Measurements from ENCODE around the gene HNRNPC.
"Not testable (repeated sequence)": the region's sequence is repeated elsewhere in the genome, so short reads cannot be mapped to it uniquely, and the experiment has no call there.

The HNRNPC gene

GRCh38 chr14:21298358-21298757, 29.1 kb upstream of the HNRNPC start:
- H3K36me3 ChIP-seq (ENCODE audit: insufficient read depth, low read length), result no peaks in the 10 kb centered on the region

GRCh38 chr14:21294026-21294425, 24.8 kb upstream of the HNRNPC start:
- H3K36me3 ChIP-seq (ENCODE audit: insufficient read depth, low read length); H3K4me1 ChIP-seq (ENCODE audit: insufficient read depth, low read length, poor library complexity, severe bottlenecking); H3K4me3 ChIP-seq (ENCODE audit: low read length, poor library complexity, severe bottlenecking); H2AFZ ChIP-seq (ENCODE audit: low read length); H3K9ac ChIP-seq (ENCODE audit: low read depth, low read length, poor library complexity, severe bottlenecking); H3F3A ChIP-seq (ENCODE audit: low read depth); H3K79me2 ChIP-seq (ENCODE audit: insufficient read depth, low read length); H4K20me1 ChIP-seq (ENCODE audit: insufficient read depth, low read length, poor library complexity, severe bottlenecking); H3K9me3 ChIP-seq (ENCODE audit: insufficient read depth, low read depth, low read length); H3K4me2 ChIP-seq (ENCODE audit: low read depth, low read length, poor library complexity, severe bottlenecking); H3K9me2 ChIP-seq (replicated peaks; ENCODE audit: low read depth, low read length); H3K27me3 ChIP-seq (ENCODE audit: insufficient read depth, low read length, poor library complexity, severe bottlenecking): not testable (repeated sequence)

More at GRCh38 chr14:21298358-21298757, 29.1 kb upstream of the HNRNPC start:
- no peak for TF ChIP-seq EZH2phosphoT487 (IDR thresholded peaks at IDR 0.05; ENCODE audit: borderline replicate concordance)
- TF ChIP-seq CTCF (conservative IDR thresholded peaks at IDR 0.05; ENCODE audit: low read length), result no peak
- H3K9me3 ChIP-seq (ENCODE audit: insufficient read depth, low read depth, low read length), result no peaks in the 10 kb centered on the region
- H4K20me1 ChIP-seq (ENCODE audit: insufficient read depth, low read length, poor library complexity, severe bottlenecking), result no peaks in the 10 kb centered on the region
- H3K4me1 ChIP-seq (ENCODE audit: insufficient read depth, low read length, poor library complexity, severe bottlenecking), result no peaks in the 10 kb centered on the region
- no peak overlapping the region for H3K9ac ChIP-seq (ENCODE audit: low read depth, low read length, poor library complexity, severe bottlenecking)
- no peak overlapping the region for H3K4me2 ChIP-seq (ENCODE audit: low read depth, low read length, poor library complexity, severe bottlenecking)
- no peak overlapping the region for H3K4me3 ChIP-seq (ENCODE audit: low read length, poor library complexity, severe bottlenecking)
- H3F3A ChIP-seq (ENCODE audit: low read depth), result no peaks in the 10 kb centered on the region
- H3K79me2 ChIP-seq (ENCODE audit: insufficient read depth, low read length), result no peaks in the 10 kb centered on the region
- no peaks in the 10 kb centered on the region for H3K9me2 ChIP-seq (replicated peaks; ENCODE audit: low read depth, low read length)
- no peaks in the 10 kb centered on the region for H3K27me3 ChIP-seq (ENCODE audit: insufficient read depth, low read length, poor library complexity, severe bottlenecking)
- H2AFZ ChIP-seq (ENCODE audit: low read length), result no peak overlapping the region; the same call in 1 of the 2 replicates

DNA sequence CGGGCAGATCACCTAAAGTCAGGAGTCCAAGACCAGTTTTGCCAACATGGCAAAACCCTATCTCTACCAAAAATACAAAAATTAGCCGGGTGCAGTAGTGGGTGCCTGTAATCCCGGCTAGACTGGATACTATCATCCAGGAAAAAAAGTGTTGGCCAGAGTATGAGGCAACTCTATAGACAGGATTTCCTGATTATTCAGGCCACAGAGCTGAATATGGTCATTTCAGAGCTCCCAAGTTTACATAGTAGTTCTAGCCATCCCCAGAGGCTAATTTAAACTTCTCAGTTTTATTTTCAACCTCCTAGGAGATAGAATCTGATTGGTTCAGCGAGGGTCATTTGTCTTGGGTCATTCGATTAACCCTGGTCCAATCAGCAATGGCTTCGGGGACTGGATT, 17.9 kb upstream of the HNRNPC start:
- no peak overlapping the region for H3K9ac ChIP-seq (ENCODE audit: low read depth, low read length, poor library complexity, severe bottlenecking)
- H3K27me3 ChIP-seq (ENCODE audit: insufficient read depth, low read length, poor library complexity, severe bottlenecking), result no peaks in the 10 kb centered on the region
- no peak overlapping the region for H2AFZ ChIP-seq (ENCODE audit: low read length)
- H3K79me2 ChIP-seq (ENCODE audit: insufficient read depth, low read length), result no peaks in the 10 kb centered on the region
- H3K4me1 ChIP-seq (ENCODE audit: insufficient read depth, low read length, poor library complexity, severe bottlenecking), result no peaks in the 10 kb centered on the region
- no peak overlapping the region for H3K4me2 ChIP-seq (ENCODE audit: low read depth, low read length, poor library complexity, severe bottlenecking)
- H3K9me3 ChIP-seq (ENCODE audit: insufficient read depth, low read depth, low read length), result no peaks in the 10 kb centered on the region
- no peak overlapping the region for H3K4me3 ChIP-seq (ENCODE audit: low read length, poor library complexity, severe bottlenecking)
- H3F3A ChIP-seq (ENCODE audit: low read depth), result no peaks in the 10 kb centered on the region
- no peaks in the 10 kb centered on the region for H4K20me1 ChIP-seq (ENCODE audit: insufficient read depth, low read length, poor library complexity, severe bottlenecking)
- TF ChIP-seq EZH2phosphoT487 (IDR thresholded peaks at IDR 0.05; ENCODE audit: borderline replicate concordance) (no peak), CTCF (conservative IDR thresholded peaks at IDR 0.05; ENCODE audit: low read length) (no peak)
- H3K9me2 ChIP-seq (replicated peaks; ENCODE audit: low read depth, low read length), result no peaks in the 10 kb centered on the region
- no peaks in the 10 kb centered on the region for H3K36me3 ChIP-seq (ENCODE audit: insufficient read depth, low read length)

DNA sequence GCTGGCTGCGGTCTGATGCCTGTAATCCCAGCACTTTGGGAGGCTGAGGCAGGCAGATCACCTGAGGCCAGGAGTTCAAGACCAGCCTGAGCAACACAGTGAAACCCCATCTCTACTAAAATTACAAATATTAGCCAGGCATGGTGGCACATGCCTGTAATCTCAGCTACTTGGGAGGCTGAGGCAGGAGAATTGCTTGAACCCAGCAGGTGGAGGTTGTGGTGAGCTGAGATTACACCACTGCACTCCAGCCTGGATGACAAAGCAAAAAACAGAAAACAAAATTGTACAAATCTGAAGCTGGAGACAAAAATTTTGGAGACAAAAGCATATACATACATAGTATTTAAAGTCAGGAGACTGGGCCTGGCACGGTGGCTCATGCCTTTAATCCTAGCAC, 17.3 kb upstream of the HNRNPC start:
- H3K4me1 ChIP-seq (ENCODE audit: insufficient read depth, low read length, poor library complexity, severe bottlenecking); H3F3A ChIP-seq (ENCODE audit: low read depth); H3K9ac ChIP-seq (ENCODE audit: low read depth, low read length, poor library complexity, severe bottlenecking); H3K36me3 ChIP-seq (ENCODE audit: insufficient read depth, low read length); H4K20me1 ChIP-seq (ENCODE audit: insufficient read depth, low read length, poor library complexity, severe bottlenecking); H3K79me2 ChIP-seq (ENCODE audit: insufficient read depth, low read length); H3K9me3 ChIP-seq (ENCODE audit: insufficient read depth, low read depth, low read length); H2AFZ ChIP-seq (ENCODE audit: low read length); H3K4me3 ChIP-seq (ENCODE audit: low read length, poor library complexity, severe bottlenecking); H3K27me3 ChIP-seq (ENCODE audit: insufficient read depth, low read length, poor library complexity, severe bottlenecking); H3K4me2 ChIP-seq (ENCODE audit: low read depth, low read length, poor library complexity, severe bottlenecking); H3K9me2 ChIP-seq (replicated peaks; ENCODE audit: low read depth, low read length): not testable (repeated sequence)

GRCh38 chr14:21281917-21282316, 12.7 kb upstream of the HNRNPC start:
- not testable (repeated sequence) for H3K36me3 ChIP-seq (ENCODE audit: insufficient read depth, low read length); H3K4me2 ChIP-seq (ENCODE audit: low read depth, low read length, poor library complexity, severe bottlenecking); H3K4me1 ChIP-seq (ENCODE audit: insufficient read depth, low read length, poor library complexity, severe bottlenecking); H3F3A ChIP-seq (ENCODE audit: low read depth); H2AFZ ChIP-seq (ENCODE audit: low read length); H3K9ac ChIP-seq (ENCODE audit: low read depth, low read length, poor library complexity, severe bottlenecking); H3K79me2 ChIP-seq (ENCODE audit: insufficient read depth, low read length); H3K27me3 ChIP-seq (ENCODE audit: insufficient read depth, low read length, poor library complexity, severe bottlenecking); H3K9me3 ChIP-seq (ENCODE audit: insufficient read depth, low read depth, low read length); H4K20me1 ChIP-seq (ENCODE audit: insufficient read depth, low read length, poor library complexity, severe bottlenecking); H3K9me2 ChIP-seq (replicated peaks; ENCODE audit: low read depth, low read length); H3K4me3 ChIP-seq (ENCODE audit: low read length, poor library complexity, severe bottlenecking)

Data from Loucy (cell line).